Astrocyte (in vitro differentiated cells and primary cell): Measurements from ENCODE around the gene CCNB1.

Experiments used
- EZH2 ChIP-seq: IDR thresholded peaks from 2 replicates; pipeline ENCODE4 v1.6.1; 2012; ENCODE audit warnings: mild to moderate bottlenecking, low read length, inconsistent platforms; ENCODE audit not compliant: insufficient read depth
- TF ChIP-seq, protein P1 (sequence below): IDR thresholded peaks from 2 replicates; pipeline ENCODE4 v1.5.1; 2011; ENCODE audit warnings: low read depth, mild to moderate bottlenecking, inconsistent platforms, low read length, moderate library complexity; ENCODE audit not compliant: insufficient read depth

DNA sequence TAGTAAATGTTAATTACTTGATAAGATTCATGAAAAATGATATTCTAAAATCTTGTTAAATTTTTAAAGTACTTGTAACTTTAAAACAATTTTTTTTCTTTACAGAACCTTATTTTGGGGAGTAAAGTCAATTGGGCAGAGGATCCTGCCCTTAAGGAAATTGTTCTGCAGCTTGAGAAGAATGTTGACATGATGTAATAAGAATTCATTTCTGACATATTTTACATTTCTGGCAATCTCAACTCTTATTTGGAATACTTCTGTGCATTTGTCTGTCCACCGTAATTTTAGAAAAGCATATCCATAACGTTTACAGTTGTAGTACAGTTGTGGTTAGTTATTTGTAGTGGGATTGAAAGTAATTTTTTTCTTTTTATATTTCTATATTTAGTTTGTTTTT is 42.7 kb downstream of the CCNB1 start:
- TF ChIP-seq, protein P1, sequence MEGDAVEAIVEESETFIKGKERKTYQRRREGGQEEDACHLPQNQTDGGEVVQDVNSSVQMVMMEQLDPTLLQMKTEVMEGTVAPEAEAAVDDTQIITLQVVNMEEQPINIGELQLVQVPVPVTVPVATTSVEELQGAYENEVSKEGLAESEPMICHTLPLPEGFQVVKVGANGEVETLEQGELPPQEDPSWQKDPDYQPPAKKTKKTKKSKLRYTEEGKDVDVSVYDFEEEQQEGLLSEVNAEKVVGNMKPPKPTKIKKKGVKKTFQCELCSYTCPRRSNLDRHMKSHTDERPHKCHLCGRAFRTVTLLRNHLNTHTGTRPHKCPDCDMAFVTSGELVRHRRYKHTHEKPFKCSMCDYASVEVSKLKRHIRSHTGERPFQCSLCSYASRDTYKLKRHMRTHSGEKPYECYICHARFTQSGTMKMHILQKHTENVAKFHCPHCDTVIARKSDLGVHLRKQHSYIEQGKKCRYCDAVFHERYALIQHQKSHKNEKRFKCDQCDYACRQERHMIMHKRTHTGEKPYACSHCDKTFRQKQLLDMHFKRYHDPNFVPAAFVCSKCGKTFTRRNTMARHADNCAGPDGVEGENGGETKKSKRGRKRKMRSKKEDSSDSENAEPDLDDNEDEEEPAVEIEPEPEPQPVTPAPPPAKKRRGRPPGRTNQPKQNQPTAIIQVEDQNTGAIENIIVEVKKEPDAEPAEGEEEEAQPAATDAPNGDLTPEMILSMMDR: no peak
- TF ChIP-seq EZH2: no peak
